Neural cell (in vitro differentiated cells): ENCODE data around the gene MANBA.

Experiments
- CTCF ChIP-seq: fragments of 450-650 bp; IDR thresholded peaks from 2 replicates; pipeline ENCODE4 v1.5.1; 2014; ENCODE audit warnings: antibody characterized with exemption, mild to moderate bottlenecking, moderate library complexity; ENCODE audit not compliant: poor library complexity, severe bottlenecking
- EP300 ChIP-seq: fragments of 450-650 bp; conservative IDR thresholded peaks from 2 replicates; pipeline ENCODE4 v1.6.1; 2014; ENCODE audit warnings: antibody characterized with exemption, mild to moderate bottlenecking, moderate library complexity; ENCODE audit not compliant: poor library complexity, severe bottlenecking
- EZH2 ChIP-seq: fragments of 200-600, 300-800 bp; shearing (Covaris generic), sonication (generic); IDR thresholded peaks from 2 replicates; pipeline ENCODE4 v1.6.1; 2014; ENCODE audit warnings: antibody characterized with exemption, low read length, borderline replicate concordance, mild to moderate bottlenecking; ENCODE audit not compliant: insufficient read depth, poor library complexity, severe bottlenecking
- MXI1 ChIP-seq: fragments of 450-650 bp; conservative IDR thresholded peaks from 2 replicates; pipeline ENCODE4 v1.6.1; 2014; ENCODE audit warnings: antibody characterized with exemption, mild to moderate bottlenecking; ENCODE audit not compliant: poor library complexity, severe bottlenecking
- POLR2AphosphoS5 ChIP-seq: IDR thresholded peaks from 2 replicates; pipeline ENCODE4 v1.6.1; 2012
- RAD21 ChIP-seq: fragments of 450-650 bp; conservative IDR thresholded peaks from 2 replicates; pipeline ENCODE4 v1.6.1; 2014; ENCODE audit warnings: antibody characterized with exemption, mild to moderate bottlenecking, moderate library complexity
- REST ChIP-seq: IDR thresholded peaks from 2 replicates; pipeline ENCODE4 v1.6.1; 2012; ENCODE audit warnings: borderline replicate concordance
- SMC3 ChIP-seq: fragments of 450-650 bp; conservative IDR thresholded peaks from 2 replicates; pipeline ENCODE4 v1.6.1; 2014; ENCODE audit warnings: antibody characterized with exemption, mild to moderate bottlenecking, moderate library complexity; ENCODE audit not compliant: poor library complexity

- no peak for TF ChIP-seq CTCF
- no peak for TF ChIP-seq POLR2AphosphoS5
- no peak for TF ChIP-seq EZH2
- no peak for TF ChIP-seq REST
- no peak for TF ChIP-seq EP300
- TF ChIP-seq SMC3 = no peak
- TF ChIP-seq RAD21 = no peak
- no peak for TF ChIP-seq MXI1
Measured at GRCh38 chr4:102789317-102789717, 28.5 kb upstream of the MANBA start.
